ENCODE data around the gene ZNF296. TPM values are rescaled to one million over a fixed set of nuclear protein-coding genes. Genes with fewer than 3 reads are reported as not detected.

ZNF296 gene
- total RNA-seq, 1 donor from 2014 or later = 1.1 TPM

- no peak for DNase-seq (ENCODE audit: low spot score in 2 of 2, unreplicated experiment in 2 of 2)
- no peak for TF ChIP-seq CTCF (IDR thresholded peaks at IDR 0.05; ENCODE audit: unreplicated experiment)
- H3K4me3 Mint-ChIP-seq = no peak overlapping the region
- H3K9me3 Mint-ChIP-seq = no peaks in the 10 kb centered on the region
- H3K27me3 Mint-ChIP-seq (ENCODE audit: low read depth) = no peaks in the 10 kb centered on the region
- peaks cover 26% of the 10 kb centered on the region for H3K4me1 Mint-ChIP-seq
- H3K36me3 Mint-ChIP-seq = peaks cover 10% of the 10 kb centered on the region
- no peak overlapping the region for H3K27ac Mint-ChIP-seq
These were observed 13.8 kb upstream of the ZNF296 start for GRCh38 chr19:45090034-45090433.

GRCh38 chr19:45087531-45087930 lies 11.3 kb upstream of the ZNF296 start:
- DNase-seq (ENCODE audit: low spot score in 2 of 2, unreplicated experiment in 2 of 2) = no peak
- no peaks in the 10 kb centered on the region for H3K9me3 Mint-ChIP-seq
- H3K4me1 Mint-ChIP-seq = peaks cover 10% of the 10 kb centered on the region
- TF ChIP-seq CTCF (IDR thresholded peaks at IDR 0.05; ENCODE audit: unreplicated experiment) = no peak
- H3K27ac Mint-ChIP-seq = no peak overlapping the region
- H3K4me3 Mint-ChIP-seq = no peak overlapping the region
- no peaks in the 10 kb centered on the region for H3K27me3 Mint-ChIP-seq (ENCODE audit: low read depth)
- H3K36me3 Mint-ChIP-seq = peaks cover 10% of the 10 kb centered on the region

- no peaks in the 10 kb centered on the region for H3K27me3 Mint-ChIP-seq (ENCODE audit: low read depth)
- H3K4me3 Mint-ChIP-seq = no peak overlapping the region
- no peak overlapping the region for H3K27ac Mint-ChIP-seq
- peaks cover 18% of the 10 kb centered on the region for H3K36me3 Mint-ChIP-seq
- peaks cover 8% of the 10 kb centered on the region for H3K4me1 Mint-ChIP-seq
- DNase-seq (ENCODE audit: low spot score in 2 of 2, unreplicated experiment in 2 of 2) = no peak
- no peak for TF ChIP-seq CTCF (IDR thresholded peaks at IDR 0.05; ENCODE audit: unreplicated experiment)
- no peaks in the 10 kb centered on the region for H3K9me3 Mint-ChIP-seq
These were observed 10.2 kb upstream of the ZNF296 start for GRCh38 chr19:45086480-45086879.

- no peak for TF ChIP-seq CTCF (IDR thresholded peaks at IDR 0.05; ENCODE audit: unreplicated experiment)
- Mint-ChIP-seq H3K27ac (no peak overlapping the region), H3K27me3 (ENCODE audit: low read depth) (peaks cover 3% of the 10 kb centered on the region), H3K4me3 (peak overlapping the region; percentile 9), H3K36me3 (peaks cover 8% of the 10 kb centered on the region), H3K4me1 (peaks cover 14% of the 10 kb centered on the region), H3K9me3 (no peaks in the 10 kb centered on the region)
- DNase-seq (ENCODE audit: low spot score in 2 of 2, unreplicated experiment in 2 of 2) = no peak
These were observed 5.9 kb upstream of the ZNF296 start for GRCh38 chr19:45082170-45082569.

- Mint-ChIP-seq H3K9me3 (no peaks in the 10 kb centered on the region), H3K27me3 (ENCODE audit: low read depth) (peaks cover 18% of the 10 kb centered on the region), H3K27ac (peak overlapping the region; percentile 94), H3K36me3 (peaks cover 8% of the 10 kb centered on the region), H3K4me3 (peak overlapping the region; percentile 99), H3K4me1 (peaks cover 20% of the 10 kb centered on the region)
- DNase-seq (ENCODE audit: low spot score in 2 of 2, unreplicated experiment in 2 of 2) = no peak
- TF ChIP-seq CTCF (IDR thresholded peaks at IDR 0.05; ENCODE audit: unreplicated experiment) = no peak
These were observed 3.7 kb upstream of the ZNF296 start for GRCh38 chr19:45079911-45080370.
